ENCODE data around the gene KNG1.

GRCh38 chr3:186683979-186684378 lies 33.2 kb upstream of the KNG1 start:
- TF ChIP-seq CTCF (IDR thresholded peaks at IDR 0.05; ENCODE audit: poor library complexity) (no peak), EZH2phosphoT487 (IDR thresholded peaks at IDR 0.05; ENCODE audit: low read depth, severe bottlenecking, unreplicated experiment) (no peak), EZH2 (IDR thresholded peaks at IDR 0.05; ENCODE audit: borderline replicate concordance) (no peak)

Data from hepatocyte (in vitro differentiated cells).